ENCODE results near the gene MEIS2. TPM values are rescaled to one million over a fixed set of nuclear protein-coding genes. Genes with fewer than 3 reads are reported as not detected.

MEIS2 gene
- total and polyA plus RNA-seq, 2 experiments from 2014 or later = 0.27 TPM; not detected in 1

DNA sequence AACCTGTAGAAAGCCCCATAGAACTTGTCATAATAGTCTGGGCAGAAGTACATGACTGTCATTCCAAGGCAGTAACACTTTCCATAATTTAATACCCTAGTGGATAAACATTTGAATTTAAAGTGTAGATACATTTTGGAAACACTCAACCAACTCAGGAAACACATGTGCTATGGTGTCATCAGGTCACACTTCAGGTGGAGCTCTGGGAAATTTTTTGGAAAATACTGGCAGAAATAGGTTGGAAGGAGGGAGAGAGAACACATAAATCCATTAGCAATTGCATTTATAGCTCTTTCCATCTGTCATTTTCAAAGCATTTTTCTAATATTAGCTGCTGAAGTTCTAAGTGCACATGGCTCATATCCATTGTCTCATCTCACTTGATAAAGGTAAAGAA lies 135.7 kb downstream of the MEIS2 start (continued):
- TF ChIP-seq, protein P1, sequence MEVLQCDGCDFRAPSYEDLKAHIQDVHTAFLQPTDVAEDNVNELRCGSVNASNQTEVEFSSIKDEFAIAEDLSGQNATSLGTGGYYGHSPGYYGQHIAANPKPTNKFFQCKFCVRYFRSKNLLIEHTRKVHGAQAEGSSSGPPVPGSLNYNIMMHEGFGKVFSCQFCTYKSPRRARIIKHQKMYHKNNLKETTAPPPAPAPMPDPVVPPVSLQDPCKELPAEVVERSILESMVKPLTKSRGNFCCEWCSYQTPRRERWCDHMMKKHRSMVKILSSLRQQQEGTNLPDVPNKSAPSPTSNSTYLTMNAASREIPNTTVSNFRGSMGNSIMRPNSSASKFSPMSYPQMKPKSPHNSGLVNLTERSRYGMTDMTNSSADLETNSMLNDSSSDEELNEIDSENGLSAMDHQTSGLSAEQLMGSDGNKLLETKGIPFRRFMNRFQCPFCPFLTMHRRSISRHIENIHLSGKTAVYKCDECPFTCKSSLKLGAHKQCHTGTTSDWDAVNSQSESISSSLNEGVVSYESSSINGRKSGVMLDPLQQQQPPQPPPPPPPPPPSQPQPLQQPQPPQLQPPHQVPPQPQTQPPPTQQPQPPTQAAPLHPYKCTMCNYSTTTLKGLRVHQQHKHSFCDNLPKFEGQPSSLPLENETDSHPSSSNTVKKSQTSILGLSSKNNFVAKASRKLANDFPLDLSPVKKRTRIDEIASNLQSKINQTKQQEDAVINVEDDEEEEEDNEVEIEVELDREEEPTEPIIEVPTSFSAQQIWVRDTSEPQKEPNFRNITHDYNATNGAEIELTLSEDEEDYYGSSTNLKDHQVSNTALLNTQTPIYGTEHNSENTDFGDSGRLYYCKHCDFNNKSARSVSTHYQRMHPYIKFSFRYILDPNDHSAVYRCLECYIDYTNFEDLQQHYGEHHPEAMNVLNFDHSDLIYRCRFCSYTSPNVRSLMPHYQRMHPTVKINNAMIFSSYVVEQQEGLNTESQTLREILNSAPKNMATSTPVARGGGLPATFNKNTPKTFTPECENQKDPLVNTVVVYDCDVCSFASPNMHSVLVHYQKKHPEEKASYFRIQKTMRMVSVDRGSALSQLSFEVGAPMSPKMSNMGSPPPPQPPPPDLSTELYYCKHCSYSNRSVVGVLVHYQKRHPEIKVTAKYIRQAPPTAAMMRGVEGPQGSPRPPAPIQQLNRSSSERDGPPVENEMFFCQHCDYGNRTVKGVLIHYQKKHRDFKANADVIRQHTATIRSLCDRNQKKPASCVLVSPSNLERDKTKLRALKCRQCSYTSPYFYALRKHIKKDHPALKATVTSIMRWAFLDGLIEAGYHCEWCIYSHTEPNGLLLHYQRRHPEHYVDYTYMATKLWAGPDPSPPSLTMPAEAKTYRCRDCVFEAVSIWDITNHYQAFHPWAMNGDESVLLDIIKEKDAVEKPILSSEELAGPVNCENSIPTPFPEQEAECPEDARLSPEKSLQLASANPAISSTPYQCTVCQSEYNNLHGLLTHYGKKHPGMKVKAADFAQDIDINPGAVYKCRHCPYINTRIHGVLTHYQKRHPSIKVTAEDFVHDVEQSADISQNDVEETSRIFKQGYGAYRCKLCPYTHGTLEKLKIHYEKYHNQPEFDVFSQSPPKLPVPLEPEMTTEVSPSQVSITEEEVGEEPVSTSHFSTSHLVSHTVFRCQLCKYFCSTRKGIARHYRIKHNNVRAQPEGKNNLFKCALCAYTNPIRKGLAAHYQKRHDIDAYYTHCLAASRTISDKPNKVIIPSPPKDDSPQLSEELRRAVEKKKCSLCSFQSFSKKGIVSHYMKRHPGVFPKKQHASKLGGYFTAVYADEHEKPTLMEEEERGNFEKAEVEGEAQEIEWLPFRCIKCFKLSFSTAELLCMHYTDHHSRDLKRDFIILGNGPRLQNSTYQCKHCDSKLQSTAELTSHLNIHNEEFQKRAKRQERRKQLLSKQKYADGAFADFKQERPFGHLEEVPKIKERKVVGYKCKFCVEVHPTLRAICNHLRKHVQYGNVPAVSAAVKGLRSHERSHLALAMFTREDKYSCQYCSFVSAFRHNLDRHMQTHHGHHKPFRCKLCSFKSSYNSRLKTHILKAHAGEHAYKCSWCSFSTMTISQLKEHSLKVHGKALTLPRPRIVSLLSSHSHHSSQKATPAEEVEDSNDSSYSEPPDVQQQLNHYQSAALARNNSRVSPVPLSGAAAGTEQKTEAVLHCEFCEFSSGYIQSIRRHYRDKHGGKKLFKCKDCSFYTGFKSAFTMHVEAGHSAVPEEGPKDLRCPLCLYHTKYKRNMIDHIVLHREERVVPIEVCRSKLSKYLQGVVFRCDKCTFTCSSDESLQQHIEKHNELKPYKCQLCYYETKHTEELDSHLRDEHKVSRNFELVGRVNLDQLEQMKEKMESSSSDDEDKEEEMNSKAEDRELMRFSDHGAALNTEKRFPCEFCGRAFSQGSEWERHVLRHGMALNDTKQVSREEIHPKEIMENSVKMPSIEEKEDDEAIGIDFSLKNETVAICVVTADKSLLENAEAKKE (CRISPR knock-in tag; IDR thresholded peaks at IDR 0.05) = no peak
- TF ChIP-seq JUNB (IDR thresholded peaks at IDR 0.05; ENCODE audit: unreplicated experiment) (no peak), NANOG (IDR thresholded peaks at IDR 0.05; ENCODE audit: borderline replicate concordance) (no peak), CREB1 (CRISPR knock-in tag; IDR thresholded peaks at IDR 0.05; ENCODE audit: low read depth) (no peak), POLR2AphosphoS5 (IDR thresholded peaks at IDR 0.05; ENCODE audit: low read depth) (no peak), STAT1 (IDR thresholded peaks at IDR 0.05; ENCODE audit: unreplicated experiment) (no peak), ETS1 (IDR thresholded peaks at IDR 0.05) (no peak)
- TF ChIP-seq, protein P2, sequence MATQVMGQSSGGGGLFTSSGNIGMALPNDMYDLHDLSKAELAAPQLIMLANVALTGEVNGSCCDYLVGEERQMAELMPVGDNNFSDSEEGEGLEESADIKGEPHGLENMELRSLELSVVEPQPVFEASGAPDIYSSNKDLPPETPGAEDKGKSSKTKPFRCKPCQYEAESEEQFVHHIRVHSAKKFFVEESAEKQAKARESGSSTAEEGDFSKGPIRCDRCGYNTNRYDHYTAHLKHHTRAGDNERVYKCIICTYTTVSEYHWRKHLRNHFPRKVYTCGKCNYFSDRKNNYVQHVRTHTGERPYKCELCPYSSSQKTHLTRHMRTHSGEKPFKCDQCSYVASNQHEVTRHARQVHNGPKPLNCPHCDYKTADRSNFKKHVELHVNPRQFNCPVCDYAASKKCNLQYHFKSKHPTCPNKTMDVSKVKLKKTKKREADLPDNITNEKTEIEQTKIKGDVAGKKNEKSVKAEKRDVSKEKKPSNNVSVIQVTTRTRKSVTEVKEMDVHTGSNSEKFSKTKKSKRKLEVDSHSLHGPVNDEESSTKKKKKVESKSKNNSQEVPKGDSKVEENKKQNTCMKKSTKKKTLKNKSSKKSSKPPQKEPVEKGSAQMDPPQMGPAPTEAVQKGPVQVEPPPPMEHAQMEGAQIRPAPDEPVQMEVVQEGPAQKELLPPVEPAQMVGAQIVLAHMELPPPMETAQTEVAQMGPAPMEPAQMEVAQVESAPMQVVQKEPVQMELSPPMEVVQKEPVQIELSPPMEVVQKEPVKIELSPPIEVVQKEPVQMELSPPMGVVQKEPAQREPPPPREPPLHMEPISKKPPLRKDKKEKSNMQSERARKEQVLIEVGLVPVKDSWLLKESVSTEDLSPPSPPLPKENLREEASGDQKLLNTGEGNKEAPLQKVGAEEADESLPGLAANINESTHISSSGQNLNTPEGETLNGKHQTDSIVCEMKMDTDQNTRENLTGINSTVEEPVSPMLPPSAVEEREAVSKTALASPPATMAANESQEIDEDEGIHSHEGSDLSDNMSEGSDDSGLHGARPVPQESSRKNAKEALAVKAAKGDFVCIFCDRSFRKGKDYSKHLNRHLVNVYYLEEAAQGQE (IDR thresholded peaks at IDR 0.05; ENCODE audit: unreplicated experiment) = no peak
